ENCODE results near the gene ZMYND10. TPM values are rescaled to one million over a fixed set of nuclear protein-coding genes. Genes with fewer than 3 reads are reported as not detected.

Gene ZMYND10
- total and polyA plus RNA-seq, 8 donors = 1.6 to 25.5 (median 17.2) TPM

DNA sequence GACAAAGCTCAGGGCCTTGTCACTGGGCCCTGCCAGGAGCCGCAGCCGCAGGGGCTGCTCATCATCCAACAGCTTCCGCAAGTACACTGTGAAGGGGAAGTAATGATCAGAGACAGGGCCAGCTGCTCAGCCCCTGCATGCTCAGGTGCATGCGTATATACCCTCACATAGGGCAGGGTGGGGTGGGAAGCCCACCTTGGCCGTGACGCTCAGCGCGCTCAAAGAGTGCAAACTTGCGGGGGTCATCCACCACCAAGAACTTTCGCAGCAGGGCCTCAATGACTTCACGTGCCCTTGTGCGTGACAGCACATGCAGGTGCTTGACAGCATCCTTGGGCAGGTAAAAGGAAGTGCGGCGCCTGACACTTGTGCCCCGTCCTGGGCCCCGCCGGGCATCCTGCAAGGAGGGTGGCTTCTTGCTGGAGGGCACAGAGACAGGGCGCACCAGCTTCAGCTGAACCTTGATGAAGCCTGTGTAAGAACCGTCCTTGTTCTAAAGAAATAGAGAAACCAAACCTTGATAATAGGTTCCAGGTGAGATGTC is 14.1 kb downstream of the ZMYND10 start:
- Histone ChIP-seq H3K9me3 (no peaks in the 10 kb centered on the region), H3K36me3 (peaks cover 0 to 46% of the 10 kb centered on the region in 2 donors), H3K4me1 (peaks cover 26 to 69% of the 10 kb centered on the region in 2 donors), H3K27me3 (no peaks in the 10 kb centered on the region), H3K4me3 (no peak overlapping the region), H3K27ac (no peak overlapping the region)
- DNase-seq (peak in 1 of 4 donors; percentile 54), ATAC-seq (no peak)
- intact Hi-C loops (cut with DNase I) = no loop called here
- TF ChIP-seq, protein P1, sequence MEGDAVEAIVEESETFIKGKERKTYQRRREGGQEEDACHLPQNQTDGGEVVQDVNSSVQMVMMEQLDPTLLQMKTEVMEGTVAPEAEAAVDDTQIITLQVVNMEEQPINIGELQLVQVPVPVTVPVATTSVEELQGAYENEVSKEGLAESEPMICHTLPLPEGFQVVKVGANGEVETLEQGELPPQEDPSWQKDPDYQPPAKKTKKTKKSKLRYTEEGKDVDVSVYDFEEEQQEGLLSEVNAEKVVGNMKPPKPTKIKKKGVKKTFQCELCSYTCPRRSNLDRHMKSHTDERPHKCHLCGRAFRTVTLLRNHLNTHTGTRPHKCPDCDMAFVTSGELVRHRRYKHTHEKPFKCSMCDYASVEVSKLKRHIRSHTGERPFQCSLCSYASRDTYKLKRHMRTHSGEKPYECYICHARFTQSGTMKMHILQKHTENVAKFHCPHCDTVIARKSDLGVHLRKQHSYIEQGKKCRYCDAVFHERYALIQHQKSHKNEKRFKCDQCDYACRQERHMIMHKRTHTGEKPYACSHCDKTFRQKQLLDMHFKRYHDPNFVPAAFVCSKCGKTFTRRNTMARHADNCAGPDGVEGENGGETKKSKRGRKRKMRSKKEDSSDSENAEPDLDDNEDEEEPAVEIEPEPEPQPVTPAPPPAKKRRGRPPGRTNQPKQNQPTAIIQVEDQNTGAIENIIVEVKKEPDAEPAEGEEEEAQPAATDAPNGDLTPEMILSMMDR (IDR thresholded peaks at IDR 0.05) = no peak

DNA sequence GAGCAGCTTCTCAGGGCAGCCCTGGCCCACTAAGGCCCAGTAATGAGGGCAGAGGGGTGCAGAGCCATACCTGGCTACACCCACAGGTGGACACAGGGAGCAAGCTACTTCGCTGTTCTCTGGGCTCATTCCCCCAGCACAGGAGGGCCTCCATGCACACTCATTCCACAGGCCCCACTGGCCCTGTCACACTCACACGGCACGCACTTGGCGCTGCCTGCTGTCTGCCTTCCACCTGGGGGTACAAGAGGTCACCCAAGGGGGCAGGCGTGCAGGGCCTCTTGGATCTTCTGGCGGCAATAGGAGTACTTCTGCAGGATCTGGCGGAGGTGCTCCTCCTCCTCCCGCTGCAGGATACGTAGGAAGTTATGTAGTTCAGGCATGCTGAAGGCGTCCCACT is 15.2 kb downstream of the ZMYND10 start:
- Histone ChIP-seq H3K4me3 (no peak overlapping the region), H3K27me3 (no peaks in the 10 kb centered on the region), H3K9me3 (no peaks in the 10 kb centered on the region), H3K36me3 (peaks cover 0 to 57% of the 10 kb centered on the region in 2 donors), H3K4me1 (peaks cover 15 to 68% of the 10 kb centered on the region in 2 donors), H3K27ac (no peak overlapping the region)
- intact Hi-C loops (cut with DNase I) = no loop called here
- no peak for DNase-seq
- TF ChIP-seq, protein P1 (IDR thresholded peaks at IDR 0.05) = no peak
- ATAC-seq = no peak

DNA sequence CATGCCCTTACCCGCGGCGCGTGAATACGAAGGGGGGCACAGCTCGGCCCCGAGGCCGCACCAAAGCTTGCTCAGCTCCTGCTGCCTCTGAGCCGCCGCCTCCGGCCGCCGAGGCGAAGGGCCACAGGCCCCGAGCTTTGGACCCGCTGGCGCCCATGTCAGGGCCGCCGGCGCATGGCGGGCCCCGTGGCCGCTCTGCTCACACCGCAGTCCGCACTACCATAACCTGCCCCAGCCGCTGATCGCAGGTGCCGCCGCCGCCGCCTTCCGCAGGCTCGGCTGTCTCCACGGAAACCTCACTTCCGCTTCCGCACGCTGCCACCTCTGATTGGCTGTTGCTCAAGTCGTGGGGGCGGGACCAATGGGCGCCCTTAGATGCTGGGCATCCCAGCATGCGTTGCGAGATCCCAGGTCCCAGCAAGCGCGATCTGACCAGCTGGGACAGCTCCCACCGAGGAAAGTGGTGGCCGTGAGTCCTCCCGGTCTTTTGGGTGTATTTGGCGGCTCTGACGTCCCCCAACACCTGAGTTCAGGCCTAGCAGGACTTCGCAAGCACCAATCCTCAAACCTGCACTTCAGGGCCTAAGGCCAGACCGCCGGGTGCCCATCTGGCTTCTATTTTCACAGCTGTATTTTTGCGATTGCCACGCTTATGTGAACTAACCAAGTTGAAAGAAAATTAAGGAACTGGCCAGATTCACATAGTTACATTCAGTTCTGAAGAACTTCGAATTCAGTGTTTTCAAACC is 17.4 kb downstream of the ZMYND10 start, which contains the start of gene TUSC2:
Gene TUSC2, minus strand, starts transcription at position 281 of the 749 bp plus-strand sequence. Its CDS starts 124 bp downstream, at position 157.
- H3K36me3 ChIP-seq = peaks cover 0 to 58% of the 10 kb centered on the region in 2 donors
- no peaks in the 10 kb centered on the region for H3K27me3 ChIP-seq
- peak within 1 kb of the TSS; percentile 59 to 84 for H3K27ac ChIP-seq
- ATAC-seq (peak; percentile 93), DNase-seq (peak; percentile 94 to 98 (median 97))
- intact Hi-C loops (cut with DNase I) = no loop called here
- peak within 1 kb of the TSS; percentile 95 to 100 for H3K4me3 ChIP-seq
- TF ChIP-seq, protein P1 (IDR thresholded peaks at IDR 0.05) = no peak
- no peaks in the 10 kb centered on the region for H3K9me3 ChIP-seq
- H3K4me1 ChIP-seq = peaks cover 6 to 68% of the 10 kb centered on the region in 2 donors

DNA sequence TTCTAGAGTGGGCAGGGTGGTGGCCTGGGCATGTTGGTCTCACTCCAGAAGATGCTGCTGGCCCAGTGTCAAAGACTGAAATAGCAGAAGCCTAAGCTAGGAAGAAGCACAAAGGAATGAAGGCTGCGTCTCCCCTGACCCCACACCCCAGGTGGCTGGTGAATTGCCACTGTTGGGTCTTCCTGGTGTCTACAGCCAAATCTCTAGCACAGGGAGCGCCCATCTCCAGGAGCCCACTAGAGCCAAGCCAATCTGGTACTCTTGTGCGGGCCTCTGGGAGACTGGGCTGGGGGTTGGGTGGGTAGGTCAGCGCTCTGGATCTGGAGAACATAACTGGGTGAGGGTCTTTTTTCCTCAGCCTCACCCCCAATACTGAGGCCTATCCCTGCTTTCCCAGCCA is 18.4 kb downstream of the ZMYND10 start:
- Histone ChIP-seq H3K4me1 (peaks cover 11 to 68% of the 10 kb centered on the region in 2 donors), H3K27ac (no peak overlapping the region), H3K36me3 (peaks cover 0 to 49% of the 10 kb centered on the region in 2 donors), H3K4me3 (peak overlapping the region; percentile 95 to 100), H3K9me3 (no peaks in the 10 kb centered on the region), H3K27me3 (no peaks in the 10 kb centered on the region)
- intact Hi-C loops (cut with DNase I) = no loop called here
- ATAC-seq = no peak
- DNase-seq = no peak
- TF ChIP-seq, protein P1 (IDR thresholded peaks at IDR 0.05) = no peak

DNA sequence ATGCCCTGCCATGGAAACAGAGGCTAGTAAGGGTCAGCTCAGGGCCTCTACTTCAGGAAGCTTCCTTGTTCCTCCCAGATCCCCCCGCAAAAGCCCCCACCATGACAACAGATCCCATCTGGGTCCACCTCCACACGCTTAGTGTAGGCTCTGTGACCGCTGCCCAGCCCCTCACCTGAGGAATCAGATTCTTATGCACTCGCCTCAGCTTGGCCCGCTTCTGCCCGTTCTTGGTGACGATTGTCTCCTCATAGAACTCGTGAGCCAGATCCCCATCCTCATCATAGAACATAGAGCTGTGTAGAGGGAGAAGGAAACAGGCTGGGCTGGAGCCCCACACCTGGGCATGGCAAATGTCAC is 19.4 kb downstream of the ZMYND10 start:
- H3K27me3 ChIP-seq = no peaks in the 10 kb centered on the region
- H3K4me3 ChIP-seq = no peak overlapping the region
- DNase-seq (no peak), ATAC-seq (no peak)
- TF ChIP-seq, protein P1 (IDR thresholded peaks at IDR 0.05) = no peak
- H3K27ac ChIP-seq = peak overlapping the region in 1 of 2 donors; percentile 93
- no peaks in the 10 kb centered on the region for H3K9me3 ChIP-seq
- H3K36me3 ChIP-seq = peaks cover 0 to 40% of the 10 kb centered on the region in 2 donors
- intact Hi-C loops (cut with DNase I) = no loop called here
- H3K4me1 ChIP-seq = peaks cover 14 to 67% of the 10 kb centered on the region in 2 donors

All from left lung (tissue), 10 donors.